GM21526 (cell line): ENCODE measurements around the gene YAP1.
"Not testable (repeated sequence)": the region's sequence is repeated elsewhere in the genome, so short reads cannot be mapped to it uniquely, and the experiment has no call there.

Experiments used
- ATAC-seq: cut with Tn5 transposase; IDR thresholded peaks from one replicate; pipeline ENCODE4 v1.9.1; 2021; ENCODE audit warnings: moderate library complexity; ENCODE audit not compliant: unreplicated experiment, low FRiP score

The YAP1 gene

GRCh38 chr11:102237096-102237735 lies 127.0 kb downstream of the YAP1 start:
- ATAC-seq = no peak

DNA sequence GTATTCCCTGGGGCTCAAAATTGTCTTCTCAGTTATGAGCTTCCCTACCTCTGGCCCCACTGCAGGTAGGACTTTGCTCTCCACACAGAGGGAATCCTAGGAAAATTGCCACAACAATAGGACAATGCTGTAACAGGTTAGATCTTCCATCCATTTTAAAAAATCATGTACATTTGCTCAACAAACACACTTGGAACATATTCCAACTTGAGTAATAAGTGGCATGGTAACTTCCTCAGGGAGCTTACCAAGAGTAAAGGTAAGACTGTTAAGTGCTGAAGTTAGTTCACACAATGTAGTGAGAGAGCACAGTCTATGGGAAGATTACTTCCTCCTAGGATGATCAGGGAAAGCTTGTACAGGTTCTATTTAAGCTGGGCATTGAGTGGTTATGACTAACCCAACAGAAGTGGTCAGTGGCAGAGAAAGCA lies 128.2 kb downstream of the YAP1 start:
- no peak for ATAC-seq

DNA sequence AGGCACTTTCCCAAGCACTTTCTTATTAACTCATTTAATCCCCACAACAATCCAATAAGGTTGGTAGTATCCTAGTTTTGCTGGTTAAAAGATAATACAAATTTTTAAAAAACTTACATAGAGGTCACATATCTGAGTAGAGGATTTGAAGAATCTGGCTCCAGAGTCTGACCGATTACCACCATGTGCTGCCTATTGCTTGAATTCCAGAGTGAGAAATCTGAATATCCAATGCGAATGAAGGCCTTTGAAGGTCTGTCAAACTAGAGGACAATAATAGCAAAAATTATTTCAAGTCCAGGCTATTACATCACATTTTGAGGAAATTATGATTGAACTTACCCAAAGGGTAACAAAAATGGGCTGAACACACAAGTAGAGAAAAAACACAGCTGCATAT lies 129.2 kb downstream of the YAP1 start:
- no peak for ATAC-seq

DNA sequence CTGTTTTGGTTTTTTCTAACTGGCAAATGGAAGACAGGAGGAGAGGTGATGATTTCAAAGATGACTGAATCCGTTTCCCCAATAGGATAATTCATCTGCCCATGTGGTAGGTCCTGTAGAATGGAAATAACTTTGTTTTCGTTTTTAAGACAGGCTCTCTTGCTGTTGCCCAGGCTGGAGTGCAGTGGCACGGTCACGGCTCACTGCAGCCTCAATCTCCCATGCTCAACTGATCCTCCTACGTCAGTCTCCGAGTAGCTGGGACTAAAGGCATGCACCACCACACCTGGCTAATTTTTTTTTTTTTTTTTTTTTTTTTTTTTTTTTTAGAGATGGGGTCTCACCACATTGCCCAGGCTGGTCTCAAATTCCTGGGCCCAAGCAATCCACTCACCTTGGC lies 129.7 kb downstream of the YAP1 start:
- ATAC-seq = no peak

- peak; percentile 82 for ATAC-seq
Measured at GRCh38 chr11:102240502-102240901, 130.3 kb downstream of the YAP1 start.

DNA sequence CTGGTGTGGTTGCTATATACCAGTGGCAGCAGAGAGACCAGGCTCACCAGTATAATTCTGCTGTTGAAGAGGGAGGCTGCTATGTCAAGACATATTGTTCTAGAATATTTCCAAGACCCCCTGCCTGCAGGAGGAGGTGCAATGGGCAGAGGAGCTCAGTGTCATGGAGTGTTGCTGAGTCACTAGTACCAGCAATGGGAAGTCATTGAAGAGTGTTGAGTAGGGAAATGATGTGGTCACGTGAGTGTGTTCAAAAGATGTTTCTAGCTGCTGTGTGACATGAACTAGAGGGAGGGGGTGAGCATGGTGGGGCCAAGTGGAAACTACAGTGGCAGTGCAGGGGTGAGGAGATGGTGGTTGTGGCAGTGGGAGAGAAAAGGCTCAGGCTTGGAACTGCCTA lies 130.8 kb downstream of the YAP1 start:
- ATAC-seq = no peak

DNA sequence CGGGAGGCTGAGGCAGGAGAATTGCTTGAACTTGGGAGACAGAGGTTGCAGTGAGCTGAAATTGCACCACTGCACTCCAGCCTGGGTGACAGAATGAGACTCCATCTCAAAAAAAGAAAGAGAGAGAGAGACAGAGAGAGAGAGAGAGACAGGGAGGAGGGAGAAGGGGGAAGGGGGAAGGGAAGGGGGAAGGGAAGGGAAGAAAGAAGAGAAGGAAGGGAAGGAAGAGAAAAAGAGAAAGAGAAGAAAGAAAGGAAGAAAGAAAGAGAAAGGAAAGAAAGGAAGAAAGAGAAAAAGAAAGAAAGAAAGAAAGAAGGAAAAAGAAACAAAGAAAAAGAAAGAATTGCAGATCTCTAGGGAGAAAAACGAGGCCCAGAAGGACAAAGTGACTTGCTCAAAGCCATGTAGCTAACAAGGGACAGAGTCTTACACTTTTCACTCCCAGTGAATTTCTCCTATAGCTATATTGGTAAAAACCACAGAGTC lies 133.2 kb downstream of the YAP1 start:
- ATAC-seq = no peak

- no peak for ATAC-seq
Measured at GRCh38 chr11:102244681-102245409, 134.6 kb downstream of the YAP1 start.

DNA sequence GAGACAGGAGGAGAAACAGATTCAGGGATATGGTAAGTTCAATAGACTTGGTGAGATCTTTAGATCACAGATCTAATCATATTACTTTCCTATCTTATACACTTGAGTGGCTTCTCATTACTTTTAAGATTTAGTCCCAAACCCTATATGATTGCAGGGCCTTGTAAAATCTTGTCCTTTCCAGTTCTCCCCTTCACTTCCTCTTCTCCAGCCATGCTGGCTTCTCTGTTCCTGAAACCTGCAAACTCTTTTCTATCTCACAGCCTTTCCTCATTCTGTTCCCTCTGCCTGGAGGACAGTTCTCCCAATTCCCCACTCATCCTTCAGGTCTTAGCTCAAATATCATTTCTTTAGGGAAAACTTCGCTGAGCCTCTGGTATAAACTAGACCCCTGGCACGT lies 141.2 kb downstream of the YAP1 start:
- no peak for ATAC-seq

GRCh38 chr11:102252339-102252891 lies 142.2 kb downstream of the YAP1 start:
- ATAC-seq = no peak

GRCh38 chr11:102253020-102253715 lies 142.9 kb downstream of the YAP1 start:
- no peak for ATAC-seq

- no peak for ATAC-seq
Measured at GRCh38 chr11:102254047-102254446, 143.8 kb downstream of the YAP1 start.

DNA sequence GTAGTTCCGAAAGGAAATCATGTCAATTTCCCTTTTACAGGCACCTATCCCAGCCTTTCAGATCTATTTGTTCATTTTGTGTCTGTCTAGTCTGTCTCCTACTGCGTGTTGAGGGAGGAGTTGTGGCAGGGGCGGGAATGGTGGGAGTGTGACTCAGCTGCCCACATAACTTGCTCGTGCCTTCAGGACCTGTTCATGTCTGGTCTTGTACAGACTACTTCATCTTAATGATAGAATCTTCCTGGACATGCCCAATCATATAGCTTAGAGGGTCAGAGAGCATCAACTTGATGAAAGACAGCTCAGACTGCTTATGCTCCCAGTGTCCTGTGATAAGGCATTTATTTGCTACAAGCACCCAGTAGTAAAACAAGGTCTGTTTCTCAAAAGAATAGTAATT lies 146.0 kb downstream of the YAP1 start:
- no peak for ATAC-seq

GRCh38 chr11:102260241-102260640 lies 150.0 kb downstream of the YAP1 start:
- ATAC-seq = no peak

GRCh38 chr11:102263379-102264003 lies 153.2 kb downstream of the YAP1 start:
- ATAC-seq = no peak

DNA sequence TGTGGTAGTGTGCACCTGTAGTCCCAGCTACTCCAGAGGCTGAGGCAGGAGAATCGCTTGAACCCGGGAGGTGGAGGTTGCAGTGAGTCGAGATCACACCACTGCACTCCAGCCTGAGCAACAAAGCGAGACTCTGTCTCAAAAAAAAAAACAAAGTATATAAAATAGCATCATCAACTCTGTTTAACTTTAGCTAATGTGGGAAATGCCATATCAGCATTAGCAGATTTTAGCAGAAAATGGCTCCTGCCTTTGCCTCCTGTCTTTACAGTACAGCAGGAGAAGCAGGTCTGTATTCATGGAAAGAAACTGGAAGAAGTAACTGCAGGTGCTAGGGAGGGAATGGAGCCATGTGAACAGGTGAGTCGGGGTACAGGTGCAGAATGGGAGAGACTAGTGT lies 154.5 kb downstream of the YAP1 start:
- ATAC-seq = not testable (repeated sequence)

DNA sequence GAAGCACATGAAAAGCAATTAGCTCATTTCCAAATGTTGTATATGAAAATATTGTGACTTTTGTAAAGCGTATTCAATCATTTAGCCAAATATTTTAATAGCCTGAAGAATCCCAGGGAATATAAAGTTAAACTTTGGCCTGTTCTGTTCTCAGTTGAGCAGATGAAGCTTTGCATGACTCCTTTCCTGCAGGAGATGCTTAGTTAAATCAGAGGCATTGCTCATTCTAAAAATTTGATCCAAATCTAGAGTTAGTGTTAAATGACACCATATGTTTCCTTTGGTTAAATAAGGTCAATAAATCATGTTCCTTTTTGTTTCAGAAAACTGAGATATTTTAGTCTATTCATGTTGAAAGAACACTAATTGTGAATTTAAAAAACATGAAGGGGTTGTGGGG lies 155.9 kb downstream of the YAP1 start:
- no peak for ATAC-seq

DNA sequence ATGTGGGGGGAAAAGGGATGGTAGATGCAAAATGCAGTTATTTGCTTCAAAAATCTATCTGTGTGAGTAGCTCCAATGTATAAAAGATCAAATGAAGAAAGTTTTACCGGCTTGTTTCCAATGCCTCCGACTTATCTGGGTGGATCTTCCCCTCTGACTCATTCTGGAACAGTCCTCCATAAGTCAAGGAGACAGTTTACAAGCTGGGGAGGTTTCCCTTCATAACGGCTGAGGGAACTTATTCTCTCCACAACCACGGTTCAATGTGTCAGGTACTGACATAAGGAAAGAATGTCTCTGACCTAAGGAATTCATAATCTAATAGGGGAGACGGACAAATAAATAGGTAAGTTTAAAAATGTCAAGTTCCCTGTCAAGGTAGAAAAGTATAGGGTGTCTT lies 157.4 kb downstream of the YAP1 start:
- no peak for ATAC-seq

- peak; percentile 100 for ATAC-seq
Measured at GRCh38 chr11:102268083-102268984, 158.1 kb downstream of the YAP1 start.

DNA sequence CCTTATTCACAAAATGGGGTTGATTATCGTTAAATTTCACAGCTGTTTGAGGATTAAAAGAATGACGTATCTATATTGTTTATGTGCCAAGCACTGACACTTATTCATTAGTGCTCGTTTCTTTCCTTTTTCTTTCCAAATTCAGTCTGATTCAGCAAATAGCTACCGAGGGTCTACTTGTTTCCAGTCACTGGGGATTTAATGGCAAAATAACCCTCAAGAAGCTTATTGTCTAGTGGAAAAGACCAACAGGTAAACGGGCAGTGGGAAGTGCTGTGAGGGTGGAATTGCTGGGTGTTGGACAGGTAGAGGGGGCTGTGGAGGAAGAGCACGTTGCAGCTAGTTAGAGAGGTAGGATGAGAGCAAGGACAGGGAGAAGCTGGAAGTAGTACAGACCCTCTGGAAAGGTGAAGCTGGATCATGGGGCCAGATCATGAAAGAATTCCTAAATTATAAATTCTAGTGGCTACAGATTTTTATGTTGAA lies 158.8 kb downstream of the YAP1 start:
- no peak for ATAC-seq
